IMR-90 (cell line): ENCODE measurements around the gene SH3RF3. TPM values are rescaled to one million over a fixed set of nuclear protein-coding genes. Genes with fewer than 3 reads are reported as not detected.

Experiments
- ATAC-seq: fragments of 200-7000 bp; cut with Tn5 transposase; 2 replicates; pipeline ENCODE4 v1.9.1; 2020; ENCODE audit warnings: low read depth, mild to moderate bottlenecking, moderate library complexity
- BruUV-seq: library from RNA; stranded (reverse); fragments of 400-500 nt; replicated peaks from 2 replicates; lab custom pipeline; 2021; lab: Mats Ljungman, UMichigan
- CTCF ChIA-PET: fragments of 300-600 bp; formaldehyde crosslinking; extraction: SDS; loops from one replicate; lab custom pipeline; 2021; ENCODE audit warnings: antibody characterized with exemption; lab: Yijun Ruan, JAX
- POLR2A ChIA-PET: fragments of 300-600 bp; sonication (Branson Sonifier 250); formaldehyde crosslinking; loops from one replicate; lab custom pipeline; 2022; ENCODE audit warnings: antibody characterized with exemption; ENCODE audit not compliant: unreplicated experiment; lab: Charles Lee
- DNase-seq: peaks from one replicate; pipeline ENCODE4 v3.0.0; 2013
- H2AFZ ChIP-seq: replicated peaks from 2 replicates; pipeline ENCODE3; 2013; ENCODE audit warnings: low read length, mild to moderate bottlenecking; ENCODE audit not compliant: poor library complexity
- H2AK5ac ChIP-seq: 2 replicates; pipeline ENCODE4 v1.6.1; 2013; ENCODE audit warnings: low read depth, low read length, inconsistent platforms
- H2AK9ac ChIP-seq: replicated peaks from 2 replicates; pipeline ENCODE3; 2013; ENCODE audit warnings: mild to moderate bottlenecking, low read depth, low read length, moderate library complexity; ENCODE audit not compliant: poor library complexity
- H2BK120ac ChIP-seq: 2 replicates; pipeline ENCODE4 v1.6.1; 2013; ENCODE audit warnings: low read depth, low read length, inconsistent platforms
- H2BK15ac ChIP-seq: 3 replicates; pipeline ENCODE4 v1.6.1; 2013; ENCODE audit warnings: low read depth, low read length, inconsistent platforms
- H2BK20ac ChIP-seq: 2 replicates; pipeline ENCODE4 v1.6.1; 2013; ENCODE audit warnings: low read depth, mild to moderate bottlenecking, inconsistent platforms, low read length, moderate library complexity
- H2BK5ac ChIP-seq: 2 replicates; pipeline ENCODE4 v1.6.1; 2013; ENCODE audit warnings: mild to moderate bottlenecking, low read depth, low read length, inconsistent platforms; ENCODE audit not compliant: poor library complexity, severe bottlenecking
- H3K14ac ChIP-seq: replicated peaks from 2 replicates; pipeline ENCODE4 v1.6.1; 2013; ENCODE audit warnings: low read depth, low read length, inconsistent platforms
- H3K18ac ChIP-seq: 2 replicates; pipeline ENCODE4 v1.6.1; 2013; ENCODE audit warnings: low read depth, low read length, control low read depth
- H3K23ac ChIP-seq: 2 replicates; pipeline ENCODE4 v1.6.1; 2013; ENCODE audit warnings: low read depth, low read length, inconsistent platforms
- H3K27ac ChIP-seq: 2 replicates; pipeline ENCODE4 v1.5.1; 2013; ENCODE audit warnings: mild to moderate bottlenecking, control low read depth, low read length; ENCODE audit not compliant: insufficient read depth
- H3K27me3 ChIP-seq: 2 replicates; pipeline ENCODE4 v1.6.1; 2013; ENCODE audit warnings: low read length; ENCODE audit not compliant: control insufficient read depth, insufficient read depth
- H3K36me3 ChIP-seq: 2 replicates; pipeline ENCODE4 v1.6.1; 2013; ENCODE audit warnings: low read length, mixed read lengths; ENCODE audit not compliant: control insufficient read depth, insufficient read depth
- H3K4ac ChIP-seq: 2 replicates; pipeline ENCODE4 v1.6.1; 2013; ENCODE audit warnings: low read depth, low read length, inconsistent platforms
- H3K4me1 ChIP-seq: 2 replicates; pipeline ENCODE4 v1.6.1; 2013; ENCODE audit warnings: low read length, mixed read lengths; ENCODE audit not compliant: control insufficient read depth, insufficient read depth
- H3K4me2 ChIP-seq: 2 replicates; pipeline ENCODE4 v1.6.1; 2013; ENCODE audit warnings: low read depth, mild to moderate bottlenecking, control low read depth, low read length, moderate library complexity
- H3K4me3 ChIP-seq: 2 replicates; pipeline ENCODE4 v1.5.1; 2013; ENCODE audit warnings: low read depth, mild to moderate bottlenecking, control low read depth, low read length, moderate library complexity; ENCODE audit not compliant: insufficient read depth
- H3K56ac ChIP-seq: 2 replicates; pipeline ENCODE4 v1.6.1; 2013; ENCODE audit warnings: low read length, inconsistent platforms; ENCODE audit not compliant: insufficient read depth; ENCODE audit errors: extremely low read depth
- H3K79me1 ChIP-seq, 2 experiments: 2 replicates each; pipeline ENCODE4 v1.6.1; 2013; ENCODE audit warnings: low read length in 2 of 2, inconsistent platforms in 1 of 2, low read depth in 1 of 2
- H3K9ac ChIP-seq: 2 replicates; pipeline ENCODE4 v1.6.1; 2013; ENCODE audit warnings: low read depth, low read length, control low read depth
- H3K9me1 ChIP-seq: 2 replicates; pipeline ENCODE4 v1.6.1; 2013; ENCODE audit warnings: low read length, inconsistent platforms; ENCODE audit not compliant: insufficient read depth
- H3K9me3 ChIP-seq: 2 replicates; pipeline ENCODE4 v1.6.1; 2013; ENCODE audit warnings: low read length; ENCODE audit not compliant: control insufficient read depth, insufficient read depth
- H4K20me1 ChIP-seq: 2 replicates; pipeline ENCODE4 v1.6.1; 2013; ENCODE audit warnings: low read length, inconsistent platforms; ENCODE audit not compliant: insufficient read depth
- H4K5ac ChIP-seq: 2 replicates; pipeline ENCODE4 v1.6.1; 2013; ENCODE audit warnings: mild to moderate bottlenecking, low read depth, low read length, control low read depth
- H4K8ac ChIP-seq, 2 experiments: 2 replicates each; pipeline ENCODE4 v1.6.1; 2013; ENCODE audit warnings: low read depth in 2 of 2, low read length in 2 of 2, control low read depth in 1 of 2, inconsistent platforms in 1 of 2
- H4K91ac ChIP-seq: 2 replicates; pipeline ENCODE4 v1.6.1; 2013; ENCODE audit warnings: low read depth, low read length, inconsistent platforms; ENCODE audit not compliant: insufficient read depth
- CHD1 ChIP-seq: IDR thresholded peaks from 2 replicates; pipeline ENCODE4 v1.6.1; 2012; ENCODE audit warnings: low read depth, low read length, improper control_type of control experiment
- ELK1 ChIP-seq: fragments of 150-350 bp; IDR thresholded peaks from 2 replicates; pipeline ENCODE4 v1.6.1; 2016; ENCODE audit warnings: low read depth, mild to moderate bottlenecking, low read length, moderate library complexity, borderline replicate concordance
- FOS ChIP-seq: fragments of 150-350 bp; IDR thresholded peaks from 2 replicates; pipeline ENCODE4 v1.6.1; 2016; ENCODE audit warnings: low read depth, low read length
- RFX5 ChIP-seq: IDR thresholded peaks from 2 replicates; pipeline ENCODE4 v1.8.0; 2012; ENCODE audit warnings: low read depth, mild to moderate bottlenecking, low read length, moderate library complexity
- WGBS, 2 experiments: methylation state at CpG; one replicate each; pipeline versions ENCODE4 v1.1.5 to v1.1.7; 2013; ENCODE audit warnings: missing lambda C conversion rate in 2 of 2; ENCODE audit not compliant: insufficient read length in 1 of 2; ENCODE audit errors: extremely low coverage in 2 of 2; 5-methylcytosine and 5-hydroxymethylcytosine counted together
- dilution Hi-C: fragments of 300-500 bp; cut with HindIII; formaldehyde crosslinking; loops from one replicate; pipeline ENCODE4 v1.14.3; 2018; ENCODE audit warnings: low sequenced_read_pairs; ENCODE audit not compliant: unreplicated experiment
- in situ Hi-C: fragments of 300-500 bp; cut with MboI; formaldehyde crosslinking; loops from 3 replicates; pipeline ENCODE4 v1.14.3; 2019; ENCODE audit warnings: low sequenced_read_pairs, inconsistent platforms, mixed read lengths
- intact Hi-C: fragments of 100-400 bp; cut with micrococcal nuclease; formaldehyde crosslinking; loops from 2 replicates; pipeline ENCODE4 v1.10.0; 2022
- polyA plus RNA-seq, 3 experiments: library from polyadenylated mRNA; depleted of rRNA; stranded (reverse); fragments of >200 nt; gene quantifications; 2 replicates each; pipeline ENCODE4 v1.2.3, GENCODE V29; 2012; ENCODE audit warnings: low replicate concordance in 1 of 3
- total RNA-seq: library from RNA; depleted of rRNA; stranded (reverse); fragments of >200 nt; gene quantifications from 2 replicates; pipeline ENCODE4 v1.2.3, GENCODE V29; 2012

Gene SH3RF3
- total and polyA plus RNA-seq, 2 of the 4 experiments (the other 2 are of a cell fraction): 3.4 to 5.3 TPM

GRCh38 chr2:109356324-109357035 lies 227.5 kb downstream of the SH3RF3 start:
- H3K9me3 ChIP-seq: no peaks in the 10 kb centered on the region; the same call in 1 of the 2 replicates
- dilution Hi-C loops: no loop called here
- peaks cover 4% of the 10 kb centered on the region for H3K4me1 ChIP-seq
- H2BK20ac ChIP-seq: no peak overlapping the region
- H3K23ac ChIP-seq: no peak overlapping the region
- no peak overlapping the region for H3K27ac ChIP-seq
- ChIA-PET CTCF (no interaction called here), POLR2A (no interaction called here)
- no peak overlapping the region for H4K91ac ChIP-seq
- H3K9me1 ChIP-seq: peaks cover 5% of the 10 kb centered on the region
- ATAC-seq (no peak), DNase-seq (no peak)
- intact Hi-C loops: no loop called here
- H3K4me2 ChIP-seq: no peak overlapping the region
- no peak overlapping the region for H2AK9ac ChIP-seq
- H4K8ac ChIP-seq: no peak overlapping the region
- no TSS peak for BruUV-seq
- no peak overlapping the region for H3K18ac ChIP-seq
- peaks cover 47 to 70% of the 10 kb centered on the region in 2 experiments for H3K79me1 ChIP-seq
- H2AFZ ChIP-seq: no peak overlapping the region
- no peak overlapping the region for H2BK5ac ChIP-seq
- no peaks in the 10 kb centered on the region for H3K27me3 ChIP-seq
- no peak overlapping the region for H2BK15ac ChIP-seq
- no peak overlapping the region for H2AK5ac ChIP-seq
- H3K14ac ChIP-seq: no peak overlapping the region
- H3K9ac ChIP-seq: no peak overlapping the region
- H4K20me1 ChIP-seq: peaks cover 36% of the 10 kb centered on the region
- H3K36me3 ChIP-seq: peaks cover 6% of the 10 kb centered on the region; the same call in 1 of the 2 replicates
- in situ Hi-C loops: no loop called here
- no peak overlapping the region for H3K4me3 ChIP-seq
- no peak overlapping the region for H2BK120ac ChIP-seq
- WGBS, 2 experiments: no CpG with 5 or more reads among the region's 7 CpGs
- H4K5ac ChIP-seq: no peak overlapping the region
- H3K56ac ChIP-seq: no peak overlapping the region
- no peak overlapping the region for H3K4ac ChIP-seq
- TF ChIP-seq ELK1: no peak
- no peak for TF ChIP-seq CHD1
- TF ChIP-seq RFX5: no peak
- TF ChIP-seq FOS: no peak
